Thyroid gland (tissue), 4 donors: ENCODE data around the gene CTSS.

Source experiments
- POLR2A ChIP-seq, 2 donors: fragments of 450-650 bp; IDR thresholded peaks; one replicate each; pipeline ENCODE4 v1.6.1; 2017; ENCODE audit warnings: antibody characterized with exemption in 2 of 2, mild to moderate bottlenecking in 2 of 2, moderate library complexity in 1 of 2
- TF ChIP-seq, protein P1 (sequence below), 6 experiments: fragments of 200-600 bp in 3 of 6; fragments of 450-650 bp in 3 of 6; sonication (generic) in 3 of 6; IDR thresholded peaks; one replicate each; pipeline ENCODE4 v1.5.1; 2016 to 2019; ENCODE audit warnings: antibody characterized with exemption in 6 of 6, mild to moderate bottlenecking in 2 of 6, inconsistent platforms in 1 of 6, moderate library complexity in 1 of 6

GRCh38 chr1:150763018-150763417 lies 2.6 kb downstream of the CTSS start:
- TF ChIP-seq, protein P1, sequence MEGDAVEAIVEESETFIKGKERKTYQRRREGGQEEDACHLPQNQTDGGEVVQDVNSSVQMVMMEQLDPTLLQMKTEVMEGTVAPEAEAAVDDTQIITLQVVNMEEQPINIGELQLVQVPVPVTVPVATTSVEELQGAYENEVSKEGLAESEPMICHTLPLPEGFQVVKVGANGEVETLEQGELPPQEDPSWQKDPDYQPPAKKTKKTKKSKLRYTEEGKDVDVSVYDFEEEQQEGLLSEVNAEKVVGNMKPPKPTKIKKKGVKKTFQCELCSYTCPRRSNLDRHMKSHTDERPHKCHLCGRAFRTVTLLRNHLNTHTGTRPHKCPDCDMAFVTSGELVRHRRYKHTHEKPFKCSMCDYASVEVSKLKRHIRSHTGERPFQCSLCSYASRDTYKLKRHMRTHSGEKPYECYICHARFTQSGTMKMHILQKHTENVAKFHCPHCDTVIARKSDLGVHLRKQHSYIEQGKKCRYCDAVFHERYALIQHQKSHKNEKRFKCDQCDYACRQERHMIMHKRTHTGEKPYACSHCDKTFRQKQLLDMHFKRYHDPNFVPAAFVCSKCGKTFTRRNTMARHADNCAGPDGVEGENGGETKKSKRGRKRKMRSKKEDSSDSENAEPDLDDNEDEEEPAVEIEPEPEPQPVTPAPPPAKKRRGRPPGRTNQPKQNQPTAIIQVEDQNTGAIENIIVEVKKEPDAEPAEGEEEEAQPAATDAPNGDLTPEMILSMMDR (IDR thresholded peaks at IDR 0.05) = no peak
- TF ChIP-seq POLR2A (IDR thresholded peaks at IDR 0.05) = no peak
